GM20000 (cell line): Measurements from ENCODE around the gene ADAMTS15.

Source experiments
- DNase-seq: peaks from one replicate; pipeline ENCODE4 v3.0.0; 2012; ENCODE audit warnings: low spot score
- TF ChIP-seq, protein P1 (sequence below): IDR thresholded peaks from 2 replicates; pipeline ENCODE4 v1.5.1; 2012; ENCODE audit warnings: mild to moderate bottlenecking, control low read depth; ENCODE audit errors: extremely low read depth, missing control alignments

Gene ADAMTS15

DNA sequence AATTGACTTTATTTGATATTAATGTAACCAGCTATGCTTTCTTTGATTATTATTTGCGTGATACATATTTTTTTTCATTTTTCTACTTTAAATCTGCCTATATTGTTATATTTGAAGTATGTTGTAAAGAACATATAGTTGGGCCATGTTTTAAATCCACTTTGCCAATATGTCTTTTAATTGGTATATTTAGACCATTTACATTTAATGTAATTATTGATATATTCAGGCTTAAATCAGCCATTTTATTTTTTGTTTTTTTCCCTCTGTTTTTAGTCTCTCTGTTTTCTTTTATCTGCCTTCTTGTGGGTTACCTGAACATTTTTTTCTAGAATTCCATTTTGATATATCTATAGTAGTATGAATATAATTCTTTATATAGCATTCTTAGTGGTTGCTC, 55.9 kb downstream of the ADAMTS15 start:
- DNase-seq = no peak
- TF ChIP-seq, protein P1, sequence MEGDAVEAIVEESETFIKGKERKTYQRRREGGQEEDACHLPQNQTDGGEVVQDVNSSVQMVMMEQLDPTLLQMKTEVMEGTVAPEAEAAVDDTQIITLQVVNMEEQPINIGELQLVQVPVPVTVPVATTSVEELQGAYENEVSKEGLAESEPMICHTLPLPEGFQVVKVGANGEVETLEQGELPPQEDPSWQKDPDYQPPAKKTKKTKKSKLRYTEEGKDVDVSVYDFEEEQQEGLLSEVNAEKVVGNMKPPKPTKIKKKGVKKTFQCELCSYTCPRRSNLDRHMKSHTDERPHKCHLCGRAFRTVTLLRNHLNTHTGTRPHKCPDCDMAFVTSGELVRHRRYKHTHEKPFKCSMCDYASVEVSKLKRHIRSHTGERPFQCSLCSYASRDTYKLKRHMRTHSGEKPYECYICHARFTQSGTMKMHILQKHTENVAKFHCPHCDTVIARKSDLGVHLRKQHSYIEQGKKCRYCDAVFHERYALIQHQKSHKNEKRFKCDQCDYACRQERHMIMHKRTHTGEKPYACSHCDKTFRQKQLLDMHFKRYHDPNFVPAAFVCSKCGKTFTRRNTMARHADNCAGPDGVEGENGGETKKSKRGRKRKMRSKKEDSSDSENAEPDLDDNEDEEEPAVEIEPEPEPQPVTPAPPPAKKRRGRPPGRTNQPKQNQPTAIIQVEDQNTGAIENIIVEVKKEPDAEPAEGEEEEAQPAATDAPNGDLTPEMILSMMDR = no peak

DNA sequence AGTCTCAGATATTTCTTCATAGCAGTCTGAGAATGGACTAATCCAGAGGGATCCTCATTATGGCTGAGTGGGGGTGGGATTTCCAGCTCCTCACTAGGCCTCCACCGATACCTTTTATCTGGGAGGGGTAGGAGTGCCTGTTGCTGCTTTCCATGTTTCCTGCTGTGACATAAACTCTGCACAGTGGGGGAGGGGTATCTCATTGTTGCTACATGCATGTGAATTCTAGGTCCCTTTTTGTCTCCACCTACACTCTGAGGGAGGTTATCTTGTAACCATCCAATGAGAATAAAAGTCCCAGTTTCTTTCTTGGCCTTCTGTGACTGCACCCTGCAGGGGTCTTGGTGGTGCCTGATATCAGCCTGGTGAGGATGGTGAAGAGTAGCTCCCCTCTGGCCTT, 60.5 kb downstream of the ADAMTS15 start:
- no peak for DNase-seq
- TF ChIP-seq, protein P1 = no peak

DNA sequence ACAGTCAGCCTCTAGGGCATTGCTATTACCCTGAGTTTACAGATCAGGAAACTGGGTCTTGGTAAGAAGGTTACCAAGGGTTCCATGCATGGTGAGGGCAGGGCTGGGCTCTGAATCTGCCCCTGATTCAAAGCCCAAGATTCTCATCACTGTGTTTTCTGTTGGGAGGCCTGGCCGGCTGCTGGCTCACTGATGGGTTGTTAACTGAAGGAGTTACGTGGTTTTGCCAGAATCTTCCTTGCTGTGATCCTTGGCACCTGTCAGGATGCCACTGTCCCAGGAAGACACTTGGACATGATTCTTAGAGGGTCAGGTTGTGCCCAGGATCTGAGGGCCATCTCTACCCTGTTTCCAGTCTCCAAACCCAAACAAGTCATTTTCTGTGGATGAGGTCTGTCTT, 61.5 kb downstream of the ADAMTS15 start:
- no peak for DNase-seq
- TF ChIP-seq, protein P1 = no peak

DNA sequence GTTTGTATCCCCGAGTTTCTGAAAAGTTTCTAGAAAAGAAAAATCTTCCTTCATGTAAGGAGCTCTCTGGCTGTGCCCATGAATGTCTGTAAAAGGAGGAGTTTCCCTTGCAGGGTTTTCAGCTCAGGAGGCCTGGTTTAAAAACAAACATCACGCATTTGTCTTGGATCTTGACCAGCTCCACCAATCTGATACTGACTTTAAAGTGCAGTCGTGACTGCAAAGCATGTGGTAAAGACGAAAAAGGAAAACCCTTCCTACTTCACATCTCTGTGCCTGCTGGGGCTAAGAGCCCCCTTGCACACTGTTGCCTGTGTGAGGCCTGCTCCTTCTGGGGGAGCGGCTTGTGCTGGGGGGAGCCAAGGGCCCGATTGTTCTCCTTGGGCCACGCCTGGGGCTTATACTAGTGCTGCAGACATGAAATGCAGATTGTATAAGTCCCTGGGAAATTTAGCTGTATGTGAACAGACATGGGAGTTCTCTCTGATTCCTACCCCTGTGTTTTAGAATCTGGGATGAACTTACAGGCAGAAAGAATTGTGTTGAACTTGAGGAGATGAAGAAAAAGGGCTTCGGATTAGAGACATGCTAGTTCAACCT, 62.1 kb downstream of the ADAMTS15 start:
- TF ChIP-seq, protein P1 = no peak
- no peak for DNase-seq

DNA sequence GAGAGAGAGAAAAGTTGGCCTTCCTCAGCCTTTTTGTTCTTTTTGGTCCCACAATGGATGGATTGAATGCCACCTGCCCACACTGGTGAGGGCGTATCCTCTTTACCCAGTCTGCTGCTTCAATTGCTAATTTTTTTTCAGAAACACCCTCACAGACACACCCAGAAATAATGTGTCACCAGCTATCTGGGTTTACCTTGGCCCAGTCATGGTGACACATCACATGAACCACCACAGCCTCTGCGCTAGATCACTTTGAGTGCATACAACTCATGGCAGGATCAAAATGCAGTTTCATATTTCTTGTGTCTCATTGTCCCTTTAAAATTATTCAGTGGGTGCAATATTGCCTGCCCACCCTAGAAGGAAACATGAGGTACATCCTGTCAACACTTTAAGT, 63.3 kb downstream of the ADAMTS15 start:
- no peak for DNase-seq

DNA sequence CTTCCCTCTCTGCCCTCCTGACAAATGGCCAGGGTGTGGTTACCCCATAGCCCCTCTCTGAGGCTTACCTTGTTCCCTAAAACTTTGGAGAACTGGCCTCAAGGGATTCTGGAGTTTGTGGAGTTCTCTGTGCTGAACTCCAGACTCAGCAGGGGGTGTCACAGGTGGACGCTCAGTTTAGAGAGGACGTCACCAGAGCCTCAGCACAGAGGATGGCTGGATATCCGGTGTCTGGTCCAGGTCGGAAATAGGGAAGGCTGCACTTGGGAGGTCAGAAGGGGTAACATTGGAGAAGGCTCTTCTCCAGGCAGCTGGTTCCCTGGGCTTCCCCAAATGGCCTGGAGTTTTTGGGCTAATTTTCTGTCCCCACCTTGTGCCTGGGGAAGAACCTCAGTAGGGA, 64.2 kb downstream of the ADAMTS15 start:
- TF ChIP-seq, protein P1 = no peak
- no peak for DNase-seq

More for the DNA sequence above, 63.3 kb downstream of the ADAMTS15 start:
- TF ChIP-seq, protein P1 = no peak

DNA sequence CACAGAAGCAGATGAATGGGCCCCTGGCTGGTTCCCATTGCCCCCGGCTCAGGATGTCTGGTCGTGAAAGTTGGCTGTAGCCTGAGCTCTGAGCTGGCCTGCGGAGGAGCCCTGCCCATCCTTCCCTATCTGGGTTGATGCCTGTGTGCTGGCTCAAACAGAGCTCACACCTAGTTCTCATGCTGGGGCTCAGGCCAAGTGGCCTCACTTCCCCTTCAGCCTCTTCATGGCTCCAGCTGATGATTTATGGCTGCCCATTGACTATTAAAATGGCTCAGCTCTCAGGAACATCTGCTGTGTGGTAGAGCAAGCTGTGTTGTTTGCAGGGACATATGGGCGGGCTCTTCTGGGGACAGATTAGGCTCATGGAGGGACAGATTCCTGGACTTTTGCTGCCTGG, 64.7 kb downstream of the ADAMTS15 start:
- no peak for DNase-seq
- TF ChIP-seq, protein P1 = no peak
